ENCODE measurements around the gene NUDCD3.
A peak's percentile ranks its signal among the peaks of the same experiment; 100 is the strongest.
"Not testable (repeated sequence)": the region's sequence is repeated elsewhere in the genome, so short reads cannot be mapped to it uniquely, and the experiment has no call there.

Gene NUDCD3

GRCh38 chr7:44431091-44431608, 59.3 kb downstream of the NUDCD3 start:
- peak; percentile 62 for TF ChIP-seq CTCF (conservative IDR thresholded peaks at IDR 0.05)
- H3K27ac ChIP-seq, result peak overlapping the region; percentile 7; the same call in 1 of the 2 replicates

- TF ChIP-seq CTCF (conservative IDR thresholded peaks at IDR 0.05), result no peak
- H3K27ac ChIP-seq, result no peak overlapping the region
These were observed 60.4 kb downstream of the NUDCD3 start for GRCh38 chr7:44430054-44430453.

GRCh38 chr7:44424762-44425161, 65.7 kb downstream of the NUDCD3 start:
- H3K27ac ChIP-seq, result not testable (repeated sequence)

- TF ChIP-seq CTCF (conservative IDR thresholded peaks at IDR 0.05), result no peak
- no peak overlapping the region for H3K27ac ChIP-seq
These were observed 73.5 kb downstream of the NUDCD3 start for GRCh38 chr7:44416941-44417340.

- no peak overlapping the region for H3K27ac ChIP-seq
These were observed 74.9 kb downstream of the NUDCD3 start for GRCh38 chr7:44415510-44415909.

GRCh38 chr7:44415047-44415446, 75.4 kb downstream of the NUDCD3 start:
- no peak for TF ChIP-seq CTCF (conservative IDR thresholded peaks at IDR 0.05)

More at GRCh38 chr7:44415510-44415909, 74.9 kb downstream of the NUDCD3 start:
- TF ChIP-seq CTCF (conservative IDR thresholded peaks at IDR 0.05), result no peak

GRCh38 chr7:44411306-44411705, 79.2 kb downstream of the NUDCD3 start:
- no peak for TF ChIP-seq CTCF (conservative IDR thresholded peaks at IDR 0.05)
- no peak overlapping the region for H3K27ac ChIP-seq

More at GRCh38 chr7:44415047-44415446, 75.4 kb downstream of the NUDCD3 start:
- no peak overlapping the region for H3K27ac ChIP-seq

GRCh38 chr7:44408596-44408995, 81.9 kb downstream of the NUDCD3 start:
- H3K27ac ChIP-seq, result no peak overlapping the region

More at GRCh38 chr7:44408596-44408995, 81.9 kb downstream of the NUDCD3 start:
- TF ChIP-seq CTCF (conservative IDR thresholded peaks at IDR 0.05), result no peak
